IMR-90 (cell line): ENCODE measurements around the gene ACIN1.

Source experiments
- POLR2A ChIP-seq: IDR thresholded peaks from 2 replicates; pipeline ENCODE4 v1.6.1; 2012; ENCODE audit warnings: mild to moderate bottlenecking, low read depth, low read length
- RAD21 ChIP-seq: IDR thresholded peaks from 2 replicates; pipeline ENCODE4 v1.6.1; 2012; ENCODE audit warnings: low read length, improper control_type of control experiment
- RCOR1 ChIP-seq: IDR thresholded peaks from 2 replicates; pipeline ENCODE4 v1.6.1; 2012; ENCODE audit warnings: mild to moderate bottlenecking, low read length, improper control_type of control experiment; ENCODE audit not compliant: insufficient replicate concordance
- RFX5 ChIP-seq: IDR thresholded peaks from 2 replicates; pipeline ENCODE4 v1.8.0; 2012; ENCODE audit warnings: low read depth, mild to moderate bottlenecking, low read length, moderate library complexity
- TF ChIP-seq, protein P1 (sequence below): conservative IDR thresholded peaks from 2 replicates; pipeline ENCODE4 v1.5.1; 2012; ENCODE audit warnings: mild to moderate bottlenecking, low read depth, low read length, improper control_type of control experiment

- TF ChIP-seq, protein P1, sequence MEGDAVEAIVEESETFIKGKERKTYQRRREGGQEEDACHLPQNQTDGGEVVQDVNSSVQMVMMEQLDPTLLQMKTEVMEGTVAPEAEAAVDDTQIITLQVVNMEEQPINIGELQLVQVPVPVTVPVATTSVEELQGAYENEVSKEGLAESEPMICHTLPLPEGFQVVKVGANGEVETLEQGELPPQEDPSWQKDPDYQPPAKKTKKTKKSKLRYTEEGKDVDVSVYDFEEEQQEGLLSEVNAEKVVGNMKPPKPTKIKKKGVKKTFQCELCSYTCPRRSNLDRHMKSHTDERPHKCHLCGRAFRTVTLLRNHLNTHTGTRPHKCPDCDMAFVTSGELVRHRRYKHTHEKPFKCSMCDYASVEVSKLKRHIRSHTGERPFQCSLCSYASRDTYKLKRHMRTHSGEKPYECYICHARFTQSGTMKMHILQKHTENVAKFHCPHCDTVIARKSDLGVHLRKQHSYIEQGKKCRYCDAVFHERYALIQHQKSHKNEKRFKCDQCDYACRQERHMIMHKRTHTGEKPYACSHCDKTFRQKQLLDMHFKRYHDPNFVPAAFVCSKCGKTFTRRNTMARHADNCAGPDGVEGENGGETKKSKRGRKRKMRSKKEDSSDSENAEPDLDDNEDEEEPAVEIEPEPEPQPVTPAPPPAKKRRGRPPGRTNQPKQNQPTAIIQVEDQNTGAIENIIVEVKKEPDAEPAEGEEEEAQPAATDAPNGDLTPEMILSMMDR, result peak; percentile 89
- TF ChIP-seq POLR2A (no peak; the same call in 1 of the 2 replicates), RCOR1 (no peak), RAD21 (peak; percentile 82), RFX5 (no peak)
Observed at GRCh38 chr14:23057757-23058653, 36.9 kb downstream of the ACIN1 start.
